Common myeloid progenitor, CD34-positive (primary cell): ENCODE data around the gene BTBD16.

Experiments
- CTCF ChIA-PET: fragments of 350-600 bp; sonication (Branson Sonifier 250); formaldehyde crosslinking; loops from one replicate; lab custom pipeline; 2021; ENCODE audit warnings: antibody characterized with exemption; lab: Charles Lee
- POLR2A ChIA-PET: fragments of 350-600 bp; sonication (Branson Sonifier 250); formaldehyde crosslinking; loops from one replicate; lab custom pipeline; 2021; ENCODE audit warnings: antibody characterized with exemption; lab: Charles Lee
- DNase-seq, 3 donors: peaks; one replicate each; pipeline versions ENCODE4 v3.0.0 to v3.0.0-alpha.2; 2013
- H3K27ac ChIP-seq, 2 experiments: 1 replicate in 1 of 2; 2 replicates in 1 of 2; pipeline ENCODE4 v1.7.0; 2013; ENCODE audit warnings: inconsistent platforms in 2 of 2, low read length in 2 of 2, mild to moderate bottlenecking in 2 of 2, low read depth in 1 of 2, moderate library complexity in 1 of 2; ENCODE audit not compliant: severe bottlenecking in 2 of 2, insufficient read depth in 1 of 2, poor library complexity in 1 of 2
- H3K27me3 ChIP-seq, 5 experiments: replicated peaks in 2 of 5; 1 replicate in 3 of 5; 2 replicates in 2 of 5; pipeline versions ENCODE4 v1.6.1 to v1.7.0; 2013; ENCODE audit warnings: low read length in 4 of 5, mild to moderate bottlenecking in 2 of 5, moderate library complexity in 2 of 5, inconsistent platforms in 1 of 5; ENCODE audit not compliant: insufficient read depth in 5 of 5, control insufficient read depth in 4 of 5
- H3K36me3 ChIP-seq, 4 experiments: 1 replicate in 2 of 4; 2 replicates in 2 of 4; pipeline versions ENCODE4 v1.6.1 to v1.7.0; 2013; ENCODE audit warnings: low read length in 3 of 4, control low read depth in 1 of 4, mild to moderate bottlenecking in 1 of 4; ENCODE audit not compliant: control insufficient read depth in 4 of 4, insufficient read depth in 4 of 4
- H3K4me1 ChIP-seq, 4 experiments: 1 replicate in 3 of 4; 2 replicates in 1 of 4; pipeline versions ENCODE4 v1.6.1 to v1.7.1; 2013; ENCODE audit warnings: low read length in 3 of 4, mild to moderate bottlenecking in 3 of 4, control low read depth in 1 of 4, inconsistent platforms in 1 of 4, moderate library complexity in 1 of 4; ENCODE audit not compliant: control insufficient read depth in 4 of 4, insufficient read depth in 4 of 4; ENCODE audit errors: control extremely low read depth in 1 of 4
- H3K4me3 ChIP-seq, 7 experiments: 1 replicate in 4 of 7; 2 replicates in 3 of 7; pipeline versions ENCODE4 v1.5.1 to v1.7.0; 2013; ENCODE audit warnings: mild to moderate bottlenecking in 7 of 7, low read length in 6 of 7, moderate library complexity in 6 of 7, inconsistent platforms in 2 of 7, low read depth in 2 of 7, control low read depth in 1 of 7; ENCODE audit not compliant: insufficient read depth in 4 of 7, control insufficient read depth in 1 of 7; ENCODE audit errors: extremely low read depth in 1 of 7
- H3K9me3 ChIP-seq, 5 experiments: 1 replicate in 4 of 5; 2 replicates in 1 of 5; pipeline versions ENCODE4 v1.6.1 to v1.7.1; 2013; ENCODE audit warnings: low read length in 4 of 5, mild to moderate bottlenecking in 2 of 5, inconsistent platforms in 1 of 5, low read depth in 1 of 5, moderate library complexity in 1 of 5; ENCODE audit not compliant: control insufficient read depth in 4 of 5, insufficient read depth in 2 of 5; ENCODE audit errors: control extremely low read depth in 1 of 5
- WGBS: methylation state at CpG from one replicate; pipeline ENCODE4 v1.1.5; 2013; ENCODE audit not compliant: insufficient coverage; 5-methylcytosine and 5-hydroxymethylcytosine counted together

Gene BTBD16

DNA sequence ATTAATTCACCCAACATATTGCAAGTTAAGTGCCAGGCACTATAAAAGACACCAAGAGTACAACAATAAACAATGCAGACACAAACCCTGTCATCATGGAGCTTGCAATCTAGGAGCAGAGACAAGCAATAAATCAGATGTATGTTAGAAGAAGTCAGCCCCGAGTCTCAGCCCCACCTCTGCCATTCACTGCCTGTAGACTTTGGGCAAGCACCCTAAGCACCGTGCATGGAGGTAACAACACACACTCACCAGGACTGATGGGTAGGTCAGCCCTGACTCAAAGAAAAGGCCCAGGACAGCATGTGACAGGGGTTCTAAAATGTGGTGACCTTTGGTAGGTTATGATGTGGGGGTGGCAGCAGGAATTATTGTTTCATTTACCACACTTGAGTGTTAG, 54.1 kb downstream of the BTBD16 start:
- Histone ChIP-seq H3K4me1 (no peaks in the 10 kb centered on the region), H3K27ac (no peak overlapping the region), H3K4me3 (no peak overlapping the region), H3K27me3 (peaks cover 0 to 21% (median 5%) of the 10 kb centered on the region in 5 experiments), H3K9me3 (peaks cover 0 to 3% (median 0%) of the 10 kb centered on the region in 5 experiments), H3K36me3 (no peaks in the 10 kb centered on the region)
- CTCF ChIA-PET, result no interaction called here
- 94% methylated on average over 2 of the region's 2 CpGs for WGBS
- DNase-seq, result no peak
- POLR2A ChIA-PET, result no interaction called here

GRCh38 chr10:122326385-122326784, 55.3 kb downstream of the BTBD16 start:
- Histone ChIP-seq H3K4me3 (no peak overlapping the region), H3K27me3 (peaks cover 0 to 32% (median 5%) of the 10 kb centered on the region in 5 experiments), H3K4me1 (no peaks in the 10 kb centered on the region), H3K27ac (no peak overlapping the region), H3K36me3 (no peaks in the 10 kb centered on the region), H3K9me3 (peaks cover 0 to 3% (median 0%) of the 10 kb centered on the region in 5 experiments)
- ChIA-PET CTCF (no interaction called here), POLR2A (no interaction called here)
- WGBS, result 91% methylated on average over 3 of the region's 5 CpGs
- no peak for DNase-seq

- Histone ChIP-seq H3K27ac (no peak overlapping the region), H3K27me3 (peaks cover 0 to 35% (median 5%) of the 10 kb centered on the region in 5 experiments), H3K4me1 (no peaks in the 10 kb centered on the region), H3K4me3 (no peak overlapping the region), H3K9me3 (peaks cover 0 to 3% (median 0%) of the 10 kb centered on the region in 5 experiments), H3K36me3 (no peaks in the 10 kb centered on the region)
- CTCF ChIA-PET, result no interaction called here
- DNase-seq, result no peak
- 99% methylated on average over 6 of the region's 6 CpGs for WGBS
- POLR2A ChIA-PET, result no interaction called here
Observed at GRCh38 chr10:122326806-122327205, 55.7 kb downstream of the BTBD16 start.

- ChIA-PET CTCF (no interaction called here), POLR2A (no interaction called here)
- no peaks in the 10 kb centered on the region for H3K4me1 ChIP-seq
- 95% methylated on average over 13 of the region's 16 CpGs for WGBS
- H3K27ac ChIP-seq, result no peak overlapping the region
- no peak for DNase-seq
- H3K27me3 ChIP-seq, result peaks cover 0 to 42% (median 5%) of the 10 kb centered on the region in 5 experiments
- H3K4me3 ChIP-seq, result no peak overlapping the region
- H3K36me3 ChIP-seq, result no peaks in the 10 kb centered on the region
- H3K9me3 ChIP-seq, result peaks cover 0 to 3% (median 0%) of the 10 kb centered on the region in 5 experiments
Observed at GRCh38 chr10:122327237-122328206, 56.4 kb downstream of the BTBD16 start.

DNA sequence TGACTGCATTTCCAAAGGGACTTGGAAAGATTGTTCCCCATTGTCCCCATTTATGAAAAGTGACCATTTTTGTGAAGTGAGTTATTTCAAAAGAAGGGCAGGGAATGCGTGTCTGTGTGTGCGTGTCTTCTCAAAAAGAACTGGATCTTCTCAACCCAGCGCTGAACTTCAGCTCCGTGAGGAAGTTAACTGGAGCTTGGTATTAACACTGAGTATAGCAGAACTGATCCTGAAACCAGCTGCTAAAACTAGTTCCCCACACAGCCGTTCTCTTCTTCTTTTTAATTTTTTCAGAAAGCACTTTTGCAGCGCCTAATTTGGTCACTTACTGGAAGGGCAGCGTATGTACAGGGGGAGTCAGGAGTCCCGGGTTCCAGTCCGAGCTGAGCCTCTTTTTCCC, 57.6 kb downstream of the BTBD16 start:
- H3K4me1 ChIP-seq, result no peaks in the 10 kb centered on the region
- WGBS, result 75% methylated on average over 9 of the region's 9 CpGs
- H3K4me3 ChIP-seq, result no peak overlapping the region
- ChIA-PET POLR2A (no interaction called here), CTCF (interaction anchor here (0.7 to 1.9 kb wide), 3 partner anchors 14 to 106 kb away, joined by 3 to 7 read pairs (median 4); no protein-coding TSS in a partner anchor)
- no peak overlapping the region for H3K27ac ChIP-seq
- DNase-seq, result no peak
- H3K27me3 ChIP-seq, result peaks cover 0 to 48% (median 3%) of the 10 kb centered on the region in 5 experiments
- no peaks in the 10 kb centered on the region for H3K9me3 ChIP-seq
- H3K36me3 ChIP-seq, result no peaks in the 10 kb centered on the region

DNA sequence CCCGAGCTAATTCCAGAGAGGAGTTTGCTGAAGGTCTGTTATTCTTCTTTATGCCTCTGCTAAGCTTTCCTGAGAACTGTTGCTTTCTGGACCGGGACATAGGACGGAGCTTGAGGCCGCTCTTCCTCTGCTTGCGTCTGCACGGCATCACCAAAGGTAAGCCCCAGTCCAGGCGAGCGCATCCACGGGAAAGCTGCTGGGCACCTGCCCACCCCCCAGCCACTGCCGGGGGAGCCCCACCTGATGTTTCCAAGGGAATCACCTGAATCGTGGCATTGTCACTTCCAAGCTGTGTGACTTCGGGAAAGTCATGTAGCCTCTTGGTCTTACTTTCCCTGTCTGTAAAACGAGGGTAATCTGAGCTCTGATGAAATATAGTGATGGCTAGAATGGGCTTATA, 58.3 kb downstream of the BTBD16 start:
- Histone ChIP-seq H3K4me1 (no peaks in the 10 kb centered on the region), H3K9me3 (no peaks in the 10 kb centered on the region), H3K27ac (no peak overlapping the region), H3K36me3 (no peaks in the 10 kb centered on the region), H3K27me3 (peaks cover 0 to 48% (median 3%) of the 10 kb centered on the region in 5 experiments), H3K4me3 (no peak overlapping the region)
- ChIA-PET CTCF (interaction anchor here (0.7 to 1.9 kb wide), 4 partner anchors 14 to 106 kb away, joined by 3 to 7 read pairs (median 4); no protein-coding TSS in a partner anchor), POLR2A (no interaction called here)
- WGBS, result 89% methylated on average over 10 of the region's 13 CpGs
- no peak for DNase-seq

DNA sequence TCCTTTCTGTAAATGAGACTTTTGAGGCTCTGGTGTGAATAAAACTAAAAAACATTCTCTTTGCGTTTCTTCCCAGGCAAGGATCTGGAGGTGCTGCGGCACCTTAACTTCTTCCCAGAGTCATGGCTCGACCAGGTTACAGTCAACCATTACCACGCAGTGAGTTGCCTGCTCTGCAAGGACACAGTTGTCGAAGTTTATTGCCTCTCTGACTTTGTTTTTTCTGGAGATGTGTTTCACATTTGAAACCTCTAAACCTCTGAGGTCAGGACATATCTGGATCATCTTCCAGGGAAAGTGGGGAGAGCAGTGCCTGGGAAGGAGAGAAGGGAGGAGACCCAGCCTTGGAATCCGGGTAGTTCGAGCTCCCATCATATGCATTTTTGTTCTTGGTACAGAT, 60.0 kb downstream of the BTBD16 start:
- no peaks in the 10 kb centered on the region for H3K4me1 ChIP-seq
- no peaks in the 10 kb centered on the region for H3K9me3 ChIP-seq
- H3K27ac ChIP-seq, result no peak overlapping the region
- H3K27me3 ChIP-seq, result peaks cover 0 to 48% (median 5%) of the 10 kb centered on the region in 5 experiments
- ChIA-PET POLR2A (no interaction called here), CTCF (no interaction called here)
- H3K4me3 ChIP-seq, result no peak overlapping the region
- WGBS, result 94% methylated on average over 5 of the region's 7 CpGs
- no peak for DNase-seq
- no peaks in the 10 kb centered on the region for H3K36me3 ChIP-seq
